K562 (cell line): ENCODE data around the gene CFAP58. TPM values are rescaled to one million over a fixed set of nuclear protein-coding genes. Genes with fewer than 3 reads are reported as not detected.

Experiments
- BRD4 ChIP-seq: fragments of 200-600 bp; sonication (generic); IDR thresholded peaks from 2 replicates; pipeline ENCODE4 v1.6.1; 2017; ENCODE audit warnings: inconsistent platforms
- BRF1 ChIP-seq: IDR thresholded peaks from 3 replicates; pipeline ENCODE4 v1.6.1; 2011; ENCODE audit warnings: borderline replicate concordance, mild to moderate bottlenecking; ENCODE audit not compliant: insufficient read length; ENCODE audit errors: extremely low read depth
- C11orf30 ChIP-seq: fragments of 450-650 bp; IDR thresholded peaks from 2 replicates; pipeline ENCODE4 v1.6.1; 2016; ENCODE audit warnings: low read depth, mild to moderate bottlenecking
- COPS2 ChIP-seq: fragments of 450-650 bp; conservative IDR thresholded peaks from 2 replicates; pipeline ENCODE4 v1.6.1; 2016; ENCODE audit warnings: mild to moderate bottlenecking, moderate library complexity
- DNMT1 ChIP-seq: fragments of 450-650 bp; IDR thresholded peaks from 2 replicates; pipeline ENCODE4 v1.6.1; 2016; ENCODE audit warnings: antibody characterized with exemption, mild to moderate bottlenecking
- EGR1 ChIP-seq: fragments of 450-650 bp; conservative IDR thresholded peaks from 2 replicates; pipeline ENCODE4 v1.6.1; 2017; ENCODE audit warnings: mild to moderate bottlenecking
- FOXA3 ChIP-seq, 2 experiments: fragments of 450-650 bp in 1 of 2; sonication (generic) in 1 of 2; formaldehyde crosslinking; IDR thresholded peaks in 1 of 2; conservative IDR thresholded peaks in 1 of 2; 2 replicates each; pipeline versions ENCODE4 v1.4.0 to v1.8.0; 2020 to 2022; ENCODE audit warnings: mild to moderate bottlenecking in 2 of 2, missing genetic modification reagents in 1 of 2
- FOXJ2 ChIP-seq: fragments of 200-800 bp; sonication (Bioruptor generic); IDR thresholded peaks from 2 replicates; pipeline ENCODE4 v1.6.1; 2016; ENCODE audit warnings: missing genetic modification characterization, missing compliant biosample characterization
- KAT7 ChIP-seq: sonication (generic); formaldehyde crosslinking; IDR thresholded peaks from 2 replicates; pipeline ENCODE4 v1.8.0; 2022; ENCODE audit warnings: missing genetic modification reagents, mild to moderate bottlenecking, borderline replicate concordance
- KDM2B ChIP-seq: fragments of 250-450 bp; sonication (Bioruptor Pico); IDR thresholded peaks from 2 replicates; pipeline ENCODE4 v1.8.0; 2021; ENCODE audit warnings: mild to moderate bottlenecking, moderate library complexity
- LEF1 ChIP-seq: fragments of 450-650 bp; IDR thresholded peaks from 2 replicates; pipeline ENCODE4 v1.6.1; 2016; ENCODE audit warnings: mild to moderate bottlenecking
- MCM3 ChIP-seq: fragments of 450-650 bp; IDR thresholded peaks from 2 replicates; pipeline ENCODE4 v1.6.1; 2016
- MEIS2 ChIP-seq: fragments of 450-650 bp; IDR thresholded peaks from 2 replicates; pipeline ENCODE4 v1.6.1; 2014; ENCODE audit warnings: mild to moderate bottlenecking; ENCODE audit not compliant: partially characterized antibody
- MTA1 ChIP-seq: fragments of 450-650 bp; IDR thresholded peaks from 2 replicates; pipeline ENCODE4 v1.6.1; 2017; ENCODE audit warnings: borderline replicate concordance
- NBN ChIP-seq: fragments of 450-650 bp; IDR thresholded peaks from 2 replicates; pipeline ENCODE4 v1.6.1; 2016; ENCODE audit warnings: low read depth, mild to moderate bottlenecking
- NR1H2 ChIP-seq: sonication (generic); formaldehyde crosslinking; IDR thresholded peaks from 2 replicates; pipeline ENCODE4 v1.4.0; 2020; ENCODE audit warnings: mild to moderate bottlenecking, missing genetic modification reagents
- NR2C2 ChIP-seq, 2 experiments: fragments of 200-800 bp in 1 of 2; sonication (Bioruptor generic) in 1 of 2; sonication (generic) in 1 of 2; formaldehyde crosslinking in 1 of 2; IDR thresholded peaks; 2 replicates each; pipeline versions ENCODE4 v1.6.1 to v1.8.0; 2016 to 2022; ENCODE audit warnings: mild to moderate bottlenecking in 1 of 2, missing compliant biosample characterization in 1 of 2, missing genetic modification characterization in 1 of 2, missing genetic modification reagents in 1 of 2
- SMAD4 ChIP-seq: fragments of 250-450 bp; sonication (Bioruptor Pico); conservative IDR thresholded peaks from 2 replicates; pipeline ENCODE4 v1.8.0; 2021; ENCODE audit warnings: inconsistent platforms, mild to moderate bottlenecking, moderate library complexity
- SMARCC2 ChIP-seq: fragments of 450-650 bp; IDR thresholded peaks from 2 replicates; pipeline ENCODE4 v1.6.1; 2017; ENCODE audit warnings: antibody characterized with exemption, moderate library complexity, mild to moderate bottlenecking, low read depth
- TGIF2 ChIP-seq: sonication (generic); formaldehyde crosslinking; IDR thresholded peaks from 2 replicates; pipeline ENCODE4 v1.8.1; 2022; ENCODE audit warnings: mild to moderate bottlenecking, missing genetic modification reagents, moderate library complexity
- ZNF197 ChIP-seq: fragments of 200-800 bp; sonication (Bioruptor generic); IDR thresholded peaks from 2 replicates; pipeline ENCODE4 v1.6.1; 2016; ENCODE audit warnings: low read depth, missing genetic modification characterization, missing compliant biosample characterization
- polyA plus RNA-seq, 8 experiments: library from polyadenylated mRNA; depleted of rRNA in 4 of 8; stranded (reverse) in 5 of 8; unstranded in 3 of 8; fragments of >200 nt; fragmentation: Nextera tagmentation in 2 of 8; fragmentation: Illumina TruSeq in 1 of 8; extraction: Ambion mirVana in 2 of 8; extraction: Trizol in 1 of 8; gene quantifications; 2 replicates each; pipeline versions ENCODE4 v1.2.1 to v1.2.3, GENCODE V29; 2011 to 2014; ENCODE audit warnings: inconsistent platforms in 1 of 8, missing spikeins in 1 of 8
- total RNA-seq, 7 experiments: library from RNA; depleted of rRNA in 6 of 7; stranded (reverse); fragments of >200 nt in 6 of 7; fragmentation: Illumina TruSeq in 2 of 7; extraction: Trizol in 2 of 7; gene quantifications; 2 replicates each; pipeline versions ENCODE4 v1.2.1 to v1.2.3, GENCODE V29; 2011 to 2021; ENCODE audit warnings: low replicate concordance in 1 of 7
- TF ChIP-seq, protein P1 (sequence below): sonication (generic); formaldehyde crosslinking; IDR thresholded peaks from 2 replicates; pipeline ENCODE4 v1.8.0; 2022; ENCODE audit warnings: missing genetic modification reagents, mild to moderate bottlenecking, borderline replicate concordance
- TF ChIP-seq, protein P2 (sequence below): fragments of 250-450 bp; sonication (Bioruptor Pico); IDR thresholded peaks from 2 replicates; pipeline ENCODE4 v1.5.0; 2021; ENCODE audit warnings: mild to moderate bottlenecking, moderate library complexity
- TF ChIP-seq, protein P3 (sequence below): sonication (generic); formaldehyde crosslinking; IDR thresholded peaks from 2 replicates; pipeline ENCODE4 v1.8.0; 2022; ENCODE audit warnings: mild to moderate bottlenecking, missing genetic modification reagents

The CFAP58 gene
- total and polyA plus RNA-seq, 9 of the 15 experiments (the other 6 are each of a cell fraction or from before 2014, with no cell fraction given) = 0.08 to 2.0 (median 0.71) TPM

DNA sequence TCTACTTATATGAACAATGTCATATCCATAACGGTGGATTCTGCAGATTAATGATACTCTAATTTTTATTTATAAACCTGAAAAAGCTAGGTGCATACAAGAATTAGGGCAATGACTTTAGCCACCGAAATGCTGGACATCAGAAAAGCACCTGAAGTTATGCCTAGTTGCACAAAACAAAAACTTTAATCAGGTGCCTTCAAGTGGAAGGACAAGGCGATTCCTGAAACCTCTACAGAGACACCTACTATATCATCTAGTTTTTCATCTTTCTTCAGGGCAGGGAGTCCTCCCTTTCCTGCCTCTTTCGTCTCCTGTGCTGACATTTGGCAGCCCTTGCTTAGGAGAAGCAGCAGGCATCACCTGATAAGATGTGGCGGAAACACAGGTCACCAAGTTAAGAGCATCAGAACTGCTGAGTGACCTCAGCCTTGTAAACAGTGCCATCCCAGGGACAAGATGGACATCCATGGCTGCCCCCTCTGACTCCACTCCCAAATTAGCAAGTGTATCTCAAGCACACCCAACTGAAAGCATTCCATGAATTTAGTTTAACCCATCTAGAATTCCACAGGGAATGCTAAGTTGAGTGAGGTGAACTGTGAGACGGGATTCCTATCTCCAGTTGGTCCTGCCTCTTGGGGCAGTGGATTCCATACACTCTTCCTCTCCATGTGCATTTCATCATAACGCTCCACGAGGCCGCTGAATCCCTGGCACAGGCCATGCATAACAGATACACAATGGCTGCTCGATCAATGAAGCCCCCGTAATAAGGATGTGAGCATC is 21.2 kb upstream of the CFAP58 start (continued):
- TF ChIP-seq NR1H2 (CRISPR knock-in tag) = no peak
- TF ChIP-seq TGIF2 = no peak
- TF ChIP-seq EGR1 = no peak
- TF ChIP-seq FOXJ2 (tag) = no peak
- no peak for TF ChIP-seq SMARCC2
- TF ChIP-seq, protein P1, sequence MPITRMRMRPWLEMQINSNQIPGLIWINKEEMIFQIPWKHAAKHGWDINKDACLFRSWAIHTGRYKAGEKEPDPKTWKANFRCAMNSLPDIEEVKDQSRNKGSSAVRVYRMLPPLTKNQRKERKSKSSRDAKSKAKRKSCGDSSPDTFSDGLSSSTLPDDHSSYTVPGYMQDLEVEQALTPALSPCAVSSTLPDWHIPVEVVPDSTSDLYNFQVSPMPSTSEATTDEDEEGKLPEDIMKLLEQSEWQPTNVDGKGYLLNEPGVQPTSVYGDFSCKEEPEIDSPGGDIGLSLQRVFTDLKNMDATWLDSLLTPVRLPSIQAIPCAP = no peak
- no peak for TF ChIP-seq MTA1
- no peak for TF ChIP-seq KAT7 (CRISPR knock-in tag)
- no peak for TF ChIP-seq BRF1
- TF ChIP-seq FOXA3 (CRISPR knock-in tag; conservative IDR thresholded peaks at IDR 0.05 in 1 of 2, IDR thresholded peaks at IDR 0.05 in 1 of 2) = peak in 1 of 2 experiments; percentile 50; a peak in 1 of 4 replicates
- TF ChIP-seq ZNF197 (CRISPR knock-in tag) = no peak
- no peak for TF ChIP-seq KDM2B (CRISPR knock-in tag)
- peak; percentile 67 for TF ChIP-seq MEIS2
- TF ChIP-seq SMAD4 (CRISPR knock-in tag) = no peak
- TF ChIP-seq C11orf30 = no peak
- TF ChIP-seq LEF1 = no peak
- TF ChIP-seq BRD4 = no peak
- TF ChIP-seq NBN = no peak
- TF ChIP-seq, protein P2, sequence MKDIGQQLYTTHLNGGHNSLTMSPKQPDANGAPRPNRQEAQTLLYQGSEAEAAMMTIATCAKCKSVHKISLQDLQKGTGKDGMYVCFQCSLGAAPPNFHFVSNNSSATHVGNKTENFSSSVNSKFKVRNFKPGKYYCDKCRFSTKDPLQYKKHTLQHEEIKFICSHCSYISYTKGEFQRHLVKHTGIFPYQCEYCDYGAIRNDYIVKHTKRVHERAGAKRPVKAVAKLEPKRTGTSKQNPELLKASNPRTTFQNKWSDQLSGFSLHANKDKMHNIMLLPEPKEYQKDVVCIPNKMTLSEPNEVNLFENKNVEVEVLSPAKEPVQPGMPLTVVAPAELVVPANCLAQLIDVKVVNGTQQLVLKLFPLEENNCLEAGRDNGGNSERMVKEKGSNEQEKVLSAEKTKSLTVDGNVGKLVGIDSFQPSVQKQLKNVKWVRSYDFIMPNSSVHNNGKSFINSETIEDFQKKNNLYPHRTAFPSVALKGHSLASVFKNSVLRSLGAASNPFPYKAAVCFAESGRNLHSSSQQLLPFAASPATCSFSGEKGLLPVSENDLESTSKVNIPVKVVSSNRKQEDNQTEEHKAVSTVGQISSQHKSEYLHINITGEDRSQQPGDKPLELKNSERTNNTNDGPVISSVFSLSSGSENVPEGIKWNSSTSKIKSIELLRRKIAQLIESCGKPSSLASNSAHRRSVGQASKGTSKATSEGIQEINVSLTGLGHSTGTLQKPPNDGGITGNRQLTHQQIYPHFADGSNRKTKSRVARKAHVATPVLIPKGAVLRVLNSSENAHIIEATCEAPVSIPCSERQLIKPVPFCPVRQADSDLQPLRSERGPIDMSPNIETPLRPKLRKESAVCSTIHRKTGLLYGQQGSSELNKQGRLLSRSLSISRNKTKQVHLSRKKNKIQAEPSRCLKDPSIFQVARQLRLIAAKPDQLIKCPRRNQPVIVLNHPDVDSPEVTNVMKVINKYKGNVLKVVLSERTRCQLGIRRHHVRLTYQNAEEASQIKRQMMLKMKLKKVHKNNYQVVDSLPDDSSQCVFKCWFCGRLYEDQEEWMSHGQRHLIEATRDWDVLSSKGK (CRISPR knock-in tag) = no peak
- TF ChIP-seq DNMT1 = no peak
- TF ChIP-seq MCM3 = no peak
- TF ChIP-seq COPS2 = no peak
- TF ChIP-seq, protein P3, sequence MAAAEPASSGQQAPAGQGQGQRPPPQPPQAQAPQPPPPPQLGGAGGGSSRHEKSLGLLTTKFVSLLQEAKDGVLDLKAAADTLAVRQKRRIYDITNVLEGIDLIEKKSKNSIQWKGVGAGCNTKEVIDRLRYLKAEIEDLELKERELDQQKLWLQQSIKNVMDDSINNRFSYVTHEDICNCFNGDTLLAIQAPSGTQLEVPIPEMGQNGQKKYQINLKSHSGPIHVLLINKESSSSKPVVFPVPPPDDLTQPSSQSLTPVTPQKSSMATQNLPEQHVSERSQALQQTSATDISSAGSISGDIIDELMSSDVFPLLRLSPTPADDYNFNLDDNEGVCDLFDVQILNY (CRISPR knock-in tag) = no peak
- no peak for TF ChIP-seq NR2C2 (CRISPR knock-in tag; IDR thresholded peaks at IDR 0.05)
- 0 out of 2 replicates have a peak, but pooled peaks have one; percentile 52 for TF ChIP-seq NR2C2 (tag; IDR thresholded peaks at IDR 0.05)
